DMS53 (cell line): ENCODE results near the gene FILIP1.
"Not testable (repeated sequence)": the region's sequence is repeated elsewhere in the genome, so short reads cannot be mapped to it uniquely, and the experiment has no call there.

Source experiments
- DNase-seq: peaks from one replicate; lab custom pipeline; 2025; lab: John Stamatoyannopoulos, UW

The FILIP1 gene

GRCh38 chr6:75419980-75420379 is 73.6 kb downstream of the FILIP1 start:
- no peak for DNase-seq

GRCh38 chr6:75419416-75419815 is 74.2 kb downstream of the FILIP1 start:
- DNase-seq = no peak

- DNase-seq = peak; percentile 94
Observed at GRCh38 chr6:75418233-75418632, 75.4 kb downstream of the FILIP1 start.

- no peak for DNase-seq
Observed at GRCh38 chr6:75416443-75416842, 77.2 kb downstream of the FILIP1 start.

GRCh38 chr6:75415804-75416203 is 77.8 kb downstream of the FILIP1 start:
- DNase-seq = no peak

GRCh38 chr6:75414445-75415021 is 79.1 kb downstream of the FILIP1 start:
- DNase-seq = no peak

- peak; percentile 30 for DNase-seq
Observed at GRCh38 chr6:75412969-75413662, 80.5 kb downstream of the FILIP1 start.

GRCh38 chr6:75410564-75410963 is 83.0 kb downstream of the FILIP1 start:
- not testable (repeated sequence) for DNase-seq

- no peak for DNase-seq
Observed at GRCh38 chr6:75409928-75410327, 83.7 kb downstream of the FILIP1 start.

GRCh38 chr6:75409286-75409685 is 84.3 kb downstream of the FILIP1 start:
- no peak for DNase-seq

GRCh38 chr6:75403563-75404080 is 90.0 kb downstream of the FILIP1 start:
- DNase-seq = no peak

GRCh38 chr6:75402296-75402695 is 91.3 kb downstream of the FILIP1 start:
- peak; percentile 87 for DNase-seq

GRCh38 chr6:75397656-75398465 is 95.7 kb downstream of the FILIP1 start:
- DNase-seq = peak; percentile 75

GRCh38 chr6:75397171-75397570 is 96.4 kb downstream of the FILIP1 start:
- DNase-seq = no peak

GRCh38 chr6:75396005-75396800 is 97.4 kb downstream of the FILIP1 start:
- no peak for DNase-seq

GRCh38 chr6:75393806-75394205 is 99.8 kb downstream of the FILIP1 start:
- no peak for DNase-seq

GRCh38 chr6:75391276-75391675 is 102.3 kb downstream of the FILIP1 start:
- DNase-seq = no peak

- no peak for DNase-seq
Observed at GRCh38 chr6:75386050-75386770, 107.4 kb downstream of the FILIP1 start.

GRCh38 chr6:75384116-75384515 is 109.5 kb downstream of the FILIP1 start:
- DNase-seq = no peak

- DNase-seq = peak; percentile 35
Observed at GRCh38 chr6:75382634-75382900, 111.0 kb downstream of the FILIP1 start.

- DNase-seq = peak; percentile 60
Observed at GRCh38 chr6:75381877-75382633, 111.5 kb downstream of the FILIP1 start.
